Lung (tissue), 12 donors: ENCODE data around the gene MSRB2. TPM values are rescaled to one million over a fixed set of nuclear protein-coding genes. Genes with fewer than 3 reads are reported as not detected.

ENCODE experiments used
- ATAC-seq: fragments of 200-7000 bp; cut with Tn5 transposase; one replicate; pipeline ENCODE4 v1.9.1; 2020; ENCODE audit warnings: moderate number of reproducible peaks; ENCODE audit not compliant: insufficient read depth, low FRiP score
- DNase-seq, 3 donors: peaks; one replicate each; pipeline ENCODE4 v3.0.0-alpha.2; 2013 to 2017
- H3K27ac ChIP-seq, 2 donors: one replicate each; pipeline ENCODE4 v1.5.1; 2013; ENCODE audit warnings: mild to moderate bottlenecking in 2 of 2, moderate library complexity in 2 of 2, control low read depth in 1 of 2, inconsistent platforms in 1 of 2, low read depth in 1 of 2, low read length in 1 of 2
- H3K27me3 ChIP-seq, 3 donors: one replicate each; pipeline ENCODE4 v1.5.1; 2013; ENCODE audit warnings: low read length in 2 of 3; ENCODE audit not compliant: control insufficient read depth in 3 of 3, insufficient read depth in 3 of 3
- H3K36me3 ChIP-seq, 4 donors: one replicate each; pipeline ENCODE4 v1.5.1; 2013; ENCODE audit warnings: low read length in 4 of 4, mild to moderate bottlenecking in 1 of 4, moderate library complexity in 1 of 4; ENCODE audit not compliant: control insufficient read depth in 4 of 4, insufficient read depth in 4 of 4
- H3K4me1 ChIP-seq, 5 donors: one replicate each; pipeline ENCODE4 v1.5.1; 2013; ENCODE audit warnings: low read length in 5 of 5, mild to moderate bottlenecking in 2 of 5, moderate library complexity in 1 of 5; ENCODE audit not compliant: control insufficient read depth in 5 of 5, insufficient read depth in 5 of 5
- H3K4me3 ChIP-seq: one replicate; pipeline ENCODE4 v1.5.1; 2013; ENCODE audit warnings: mild to moderate bottlenecking, control low read depth, moderate library complexity
- H3K9ac ChIP-seq, 2 donors: one replicate each; pipeline ENCODE4 v1.5.1; 2013; ENCODE audit warnings: low read length in 2 of 2, control low read depth in 1 of 2; ENCODE audit not compliant: insufficient read depth in 1 of 2
- H3K9me3 ChIP-seq, 4 donors: one replicate each; pipeline ENCODE4 v1.5.1; 2013; ENCODE audit warnings: low read length in 3 of 4, mild to moderate bottlenecking in 1 of 4, moderate library complexity in 1 of 4; ENCODE audit not compliant: control insufficient read depth in 4 of 4, insufficient read depth in 3 of 4
- CTCF ChIP-seq: IDR thresholded peaks from 2 replicates; pipeline ENCODE4 v1.5.1; 2012; ENCODE audit warnings: mild to moderate bottlenecking; ENCODE audit errors: control extremely low read depth, extremely low read depth
- WGBS, 2 donors: extraction: QIAGEN DNeasy Blood & Tissue Kit; methylation state at CpG; one replicate each; pipeline ENCODE4 v1.1.7; 2013; 5-methylcytosine and 5-hydroxymethylcytosine counted together
- polyA plus RNA-seq, 2 donors: library from polyadenylated mRNA; stranded (reverse); fragments of 200-250 nt; gene quantifications; one replicate each; pipeline ENCODE4 v1.2.1, GENCODE V29; 2013
- total RNA-seq, 2 donors: library from RNA; depleted of rRNA in 1 of 2; stranded (reverse); fragments of >200 nt in 1 of 2; gene quantifications; one replicate each; pipeline ENCODE4 v1.2.1, GENCODE V29; 2014 to 2021
- donor health status: control.
- donor health status: control.
- donor health status: Bipolar disorder and iron deficiency.
- donor health status: healthy.
- donor health status: DM: yes; HTN: yes; CAD: no.

The MSRB2 gene
- total and polyA plus RNA-seq, 4 donors, result 15.6 to 27.1 (median 20.5) TPM

GRCh38 chr10:23095966-23096801 lies 805 bp downstream of the MSRB2 start:
- Histone ChIP-seq H3K9ac (peak overlapping the region; percentile 85 to 88), H3K9me3 (peaks cover 0 to 3% (median 0%) of the 10 kb centered on the region in 4 donors), H3K4me1 (peaks cover 0 to 31% (median 12%) of the 10 kb centered on the region in 5 donors), H3K4me3 (peak overlapping the region; percentile 76), H3K36me3 (peaks cover 0 to 10% (median 5%) of the 10 kb centered on the region in 4 donors), H3K27me3 (no peaks in the 10 kb centered on the region), H3K27ac (peak overlapping the region; percentile 95 to 97)
- WGBS, 2 donors, result 13 to 16% methylated on average over 21 of the region's 21 CpGs
- ATAC-seq (peak; percentile 29), DNase-seq (peak; percentile 77 to 88 (median 87))
- TF ChIP-seq CTCF, result no peak

DNA sequence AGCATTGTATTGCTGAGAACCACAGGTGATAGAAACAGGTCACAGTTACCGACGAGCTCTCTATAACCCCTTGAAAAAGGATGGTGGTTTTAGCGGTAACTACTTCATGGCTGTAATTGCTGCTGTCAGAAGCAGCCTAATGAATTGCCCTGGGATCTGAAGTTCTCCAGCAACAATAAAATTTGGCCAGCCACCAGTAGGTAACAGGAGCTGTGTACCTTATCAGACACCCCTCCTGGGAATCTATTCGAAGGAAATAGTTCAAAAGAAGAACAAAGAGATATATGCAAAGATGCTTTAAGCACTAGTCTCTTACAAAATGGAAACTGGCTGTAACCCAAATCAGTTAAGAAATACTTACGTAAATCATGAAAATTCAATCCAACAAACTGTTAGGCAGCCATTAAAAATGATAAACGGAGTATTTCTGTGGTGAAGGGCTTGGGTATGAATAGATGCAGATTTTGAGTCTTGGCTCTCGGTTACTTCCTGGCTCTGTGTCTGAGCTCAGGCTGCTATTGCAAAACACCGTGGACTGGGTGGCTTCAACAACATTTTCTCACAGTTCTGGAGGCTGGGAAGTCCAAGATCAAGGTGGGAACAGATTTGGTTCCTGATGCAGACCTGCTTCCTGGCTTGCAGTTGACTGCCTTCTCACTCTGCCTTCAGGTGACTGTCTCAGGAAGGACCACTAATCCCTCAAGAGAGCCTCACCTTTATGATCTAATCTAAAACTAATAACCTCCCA lies 1.6 kb downstream of the MSRB2 start:
- Histone ChIP-seq H3K9me3 (no peaks in the 10 kb centered on the region), H3K4me1 (peaks cover 0 to 31% (median 12%) of the 10 kb centered on the region in 5 donors), H3K4me3 (peak overlapping the region; percentile 8), H3K9ac (peak overlapping the region in 1 of 2 donors; percentile 85), H3K36me3 (peaks cover 0 to 12% (median 5%) of the 10 kb centered on the region in 4 donors), H3K27ac (peak overlapping the region; percentile 95 to 97), H3K27me3 (no peaks in the 10 kb centered on the region)
- ATAC-seq (no peak), DNase-seq (peak; percentile 65 to 94 (median 91))
- no peak for TF ChIP-seq CTCF
- 31 to 34% methylated on average over 8 of the region's 8 CpGs for WGBS, 2 donors

- TF ChIP-seq CTCF, result no peak
- peaks cover 0 to 15% (median 6%) of the 10 kb centered on the region in 4 donors for H3K36me3 ChIP-seq
- no peak for DNase-seq
- no peak overlapping the region for H3K4me3 ChIP-seq
- no peak overlapping the region for H3K9ac ChIP-seq
- no peaks in the 10 kb centered on the region for H3K27me3 ChIP-seq
- H3K9me3 ChIP-seq, result no peaks in the 10 kb centered on the region
- no peak for ATAC-seq
- 93 to 94% methylated on average over 3 of the region's 3 CpGs for WGBS, 2 donors
- H3K27ac ChIP-seq, result no peak overlapping the region
- peaks cover 0 to 34% (median 12%) of the 10 kb centered on the region in 5 donors for H3K4me1 ChIP-seq
Observed at GRCh38 chr10:23099079-23099478, 3.7 kb downstream of the MSRB2 start.
